ENCODE results near the gene GC. TPM values are rescaled to one million over a fixed set of nuclear protein-coding genes. Genes with fewer than 3 reads are reported as not detected.
A peak's percentile ranks its signal among the peaks of the same experiment; 100 is the strongest.

Gene GC
- total and polyA plus RNA-seq, 9 of the 15 experiments (the other 6 are each of a cell fraction or from before 2014, with no cell fraction given), result 0.44 TPM; not detected in 8

DNA sequence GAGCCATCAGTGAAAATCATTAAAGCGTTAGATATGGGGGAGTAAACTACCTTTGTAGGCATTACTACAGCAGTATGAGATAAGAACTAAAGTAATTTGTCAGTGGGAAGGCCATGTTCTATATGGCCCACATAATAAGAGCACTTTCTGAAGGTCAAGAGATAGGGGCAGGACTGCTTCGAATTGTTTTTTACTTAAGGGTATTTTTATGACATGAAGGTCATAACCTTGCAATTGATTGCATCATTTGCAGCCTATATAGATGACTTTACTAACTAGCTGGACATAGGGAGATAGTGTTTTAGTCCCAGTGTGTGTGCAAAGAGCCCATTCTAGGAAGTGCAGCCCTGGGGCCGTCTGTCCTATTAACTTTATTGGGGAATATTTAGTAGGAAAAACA, 23.6 kb upstream of the GC start:
- BruUV-seq (replicated peaks), result no TSS peak
- no peaks in the 10 kb centered on the region for H3K27me3 ChIP-seq (ENCODE audit: control insufficient read depth in 2 of 2, insufficient read depth in 2 of 2, low read length in 2 of 2)
- FAIRE-seq (no peak), ATAC-seq (peak; percentile 84), DNase-seq (ENCODE audit: extremely low read depth in 1 of 4, low spot score in 3 of 4) (peak in 1 of 4 experiments; percentile 11)
- H3K36me3 ChIP-seq (ENCODE audit: control insufficient read depth, insufficient read depth, low read length), result no peaks in the 10 kb centered on the region
- H4K20me1 ChIP-seq (replicated peaks; ENCODE audit: control insufficient read depth, insufficient read depth, low read length), result no peaks in the 10 kb centered on the region
- CTCF ChIA-PET (ENCODE audit: low intra/inter-chr PET ratio), result no interaction called here
- no peak overlapping the region; the same call in 2 of the 3 replicates for H3K27ac ChIP-seq (ENCODE audit: extremely low read depth, low read depth, low read length)
- H3K4me2 ChIP-seq (ENCODE audit: insufficient read depth, low read length), result no peak overlapping the region
- no peaks in the 10 kb centered on the region for H3K79me2 ChIP-seq (ENCODE audit: control insufficient read depth, insufficient read depth, low read length)
- H3K9ac ChIP-seq (ENCODE audit: insufficient read depth in 1 of 2, low read depth in 2 of 2, low read length in 2 of 2), result no peak overlapping the region
- no peaks in the 10 kb centered on the region for H3K9me1 ChIP-seq (ENCODE audit: control insufficient read depth, insufficient read depth, low read length)
- H3K4me3 ChIP-seq, result no peak overlapping the region
- intact Hi-C loops (cut with micrococcal nuclease) (no loop called here), in situ Hi-C loops (cut with MboI) (no loop called here)
- peaks cover 0 to 6% of the 10 kb centered on the region in 2 experiments; a peak in 2 of 5 replicates for H3K4me1 ChIP-seq (replicated peaks in 1 of 2; ENCODE audit: control insufficient read depth in 2 of 2, insufficient read depth in 2 of 2, low read length in 2 of 2)
- POLR2A ChIA-PET, result no interaction called here
- H3K9me3 ChIP-seq (replicated peaks; ENCODE audit: control insufficient read depth, insufficient read depth, low read depth, low read length), result no peaks in the 10 kb centered on the region
- no peak overlapping the region for H2AFZ ChIP-seq (ENCODE audit: low read depth, low read length)
- 6% methylated on average over 3 of the region's 3 CpGs for WGBS (ENCODE audit: insufficient coverage, low coverage, missing lambda C conversion rate)
- TF ChIP-seq ESRRA (IDR thresholded peaks at IDR 0.05; ENCODE audit: borderline replicate concordance, low read depth) (peak; percentile 97), ZNF232 (CRISPR knock-in tag; IDR thresholded peaks at IDR 0.05) (no peak), ZNF780A (CRISPR knock-in tag; IDR thresholded peaks at IDR 0.05) (no peak), RBM17 (IDR thresholded peaks at IDR 0.05; ENCODE audit: borderline replicate concordance, low read depth, low read length) (no peak), CHD4 (IDR thresholded peaks at IDR 0.05; ENCODE audit: insufficient read depth, insufficient replicate concordance, low read depth, low read length, poor library complexity, severe bottlenecking) (no peak), CLOCK (CRISPR knock-in tag; IDR thresholded peaks at IDR 0.05; ENCODE audit: borderline replicate concordance) (no peak), SMAD4 (CRISPR knock-in tag; conservative IDR thresholded peaks at IDR 0.05) (peak; percentile 60), ZNF79 (CRISPR knock-in tag; IDR thresholded peaks at IDR 0.05; ENCODE audit: low read depth) (no peak), ARID1B (IDR thresholded peaks at IDR 0.05) (peak; percentile 51; the same call in 1 of the 2 replicates), ATF4 (CRISPR knock-in tag; IDR thresholded peaks at IDR 0.05) (peak; percentile 85), NR2C1 (IDR thresholded peaks at IDR 0.05) (no peak), NR2C1 (tag; IDR thresholded peaks at IDR 0.05) (0 out of 2 replicates have a peak, but pooled peaks have one; percentile 8), ATF3 (IDR thresholded peaks at IDR 0.05) (peak; percentile 88), ATF3 (CRISPR knock-in tag; conservative IDR thresholded peaks at IDR 0.05) (no peak)

Data from K562 (cell line).